ENCODE measurements around the gene DHRS7. TPM values are rescaled to one million over a fixed set of nuclear protein-coding genes. Genes with fewer than 3 reads are reported as not detected.

The DHRS7 gene
- total RNA-seq, 4 donors from 2014 or later = 151 to 245 (median 214) TPM

GRCh38 chr14:60097974-60098373 is 67.2 kb downstream of the DHRS7 start:
- intact Hi-C loops (cut with DNase I) = loop anchor here (10.0 kb wide), 1 partner anchor 147 kb away; the partner anchor contains the start of gene PPM1A
- TF ChIP-seq, protein P1, sequence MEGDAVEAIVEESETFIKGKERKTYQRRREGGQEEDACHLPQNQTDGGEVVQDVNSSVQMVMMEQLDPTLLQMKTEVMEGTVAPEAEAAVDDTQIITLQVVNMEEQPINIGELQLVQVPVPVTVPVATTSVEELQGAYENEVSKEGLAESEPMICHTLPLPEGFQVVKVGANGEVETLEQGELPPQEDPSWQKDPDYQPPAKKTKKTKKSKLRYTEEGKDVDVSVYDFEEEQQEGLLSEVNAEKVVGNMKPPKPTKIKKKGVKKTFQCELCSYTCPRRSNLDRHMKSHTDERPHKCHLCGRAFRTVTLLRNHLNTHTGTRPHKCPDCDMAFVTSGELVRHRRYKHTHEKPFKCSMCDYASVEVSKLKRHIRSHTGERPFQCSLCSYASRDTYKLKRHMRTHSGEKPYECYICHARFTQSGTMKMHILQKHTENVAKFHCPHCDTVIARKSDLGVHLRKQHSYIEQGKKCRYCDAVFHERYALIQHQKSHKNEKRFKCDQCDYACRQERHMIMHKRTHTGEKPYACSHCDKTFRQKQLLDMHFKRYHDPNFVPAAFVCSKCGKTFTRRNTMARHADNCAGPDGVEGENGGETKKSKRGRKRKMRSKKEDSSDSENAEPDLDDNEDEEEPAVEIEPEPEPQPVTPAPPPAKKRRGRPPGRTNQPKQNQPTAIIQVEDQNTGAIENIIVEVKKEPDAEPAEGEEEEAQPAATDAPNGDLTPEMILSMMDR (IDR thresholded peaks at IDR 0.05) = no peak
- no peak for TF ChIP-seq POLR2A (IDR thresholded peaks at IDR 0.05)
- 97 to 98% methylated on average over 6 of the region's 6 CpGs for WGBS, 2 donors
- H3K4me1 ChIP-seq = peaks cover 16 to 32% of the 10 kb centered on the region in 2 donors
- no peak overlapping the region for H3K4me3 ChIP-seq (replicated peaks in 1 of 3)
- DNase-seq = no peak
- no peak overlapping the region for H3K27ac ChIP-seq
- H3K9me3 ChIP-seq = no peaks in the 10 kb centered on the region
- no peaks in the 10 kb centered on the region for H3K36me3 ChIP-seq
- no peaks in the 10 kb centered on the region for H3K27me3 ChIP-seq

GRCh38 chr14:60095781-60096450 is 69.3 kb downstream of the DHRS7 start:
- DNase-seq = no peak
- intact Hi-C loops (cut with DNase I) = loop anchor here (10.0 kb wide), 1 partner anchor 149 kb away; the partner anchor contains the start of gene PPM1A
- 55 to 58% methylated on average over 3 of the region's 3 CpGs for WGBS, 2 donors
- Histone ChIP-seq H3K9me3 (no peaks in the 10 kb centered on the region), H3K4me3 (replicated peaks in 1 of 3) (no peak overlapping the region), H3K27me3 (no peaks in the 10 kb centered on the region), H3K27ac (no peak overlapping the region), H3K4me1 (peaks cover 18 to 27% of the 10 kb centered on the region in 2 donors), H3K36me3 (no peaks in the 10 kb centered on the region)
- no peak for TF ChIP-seq POLR2A (IDR thresholded peaks at IDR 0.05)
- TF ChIP-seq, protein P1 (IDR thresholded peaks at IDR 0.05) = no peak

DNA sequence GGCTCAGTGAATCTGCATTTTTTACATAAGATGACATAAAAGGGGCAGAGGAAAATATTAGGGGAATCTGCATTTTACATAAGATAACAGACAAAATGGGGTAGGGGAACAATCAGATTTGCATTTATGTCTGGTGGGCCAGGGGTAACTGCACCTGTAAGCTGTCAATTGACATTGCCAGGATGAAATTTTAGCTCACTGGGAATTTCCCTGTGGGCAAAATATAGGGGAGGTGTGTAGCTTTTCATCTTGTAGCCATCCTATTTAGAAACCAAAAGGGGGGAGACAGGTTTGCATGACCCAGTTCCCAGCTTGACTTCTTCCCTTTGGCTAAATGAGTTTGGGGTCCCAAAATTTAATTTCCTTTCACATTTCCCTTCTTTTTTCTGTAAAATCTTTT is 70.0 kb downstream of the DHRS7 start:
- TF ChIP-seq, protein P1 (IDR thresholded peaks at IDR 0.05) = no peak
- TF ChIP-seq POLR2A (IDR thresholded peaks at IDR 0.05) = no peak
- no peak for DNase-seq
- intact Hi-C loops (cut with DNase I) = loop anchor here (10.0 kb wide), 1 partner anchor 150 kb away; the partner anchor contains the start of gene PPM1A
- peaks cover 18 to 27% of the 10 kb centered on the region in 2 donors for H3K4me1 ChIP-seq
- H3K9me3 ChIP-seq = no peaks in the 10 kb centered on the region
- no peaks in the 10 kb centered on the region for H3K27me3 ChIP-seq
- H3K27ac ChIP-seq = no peak overlapping the region
- no peak overlapping the region for H3K4me3 ChIP-seq (replicated peaks in 1 of 3)
- no peaks in the 10 kb centered on the region for H3K36me3 ChIP-seq

GRCh38 chr14:60094306-60094897 is 70.8 kb downstream of the DHRS7 start:
- no peak overlapping the region for H3K27ac ChIP-seq
- H3K27me3 ChIP-seq = no peaks in the 10 kb centered on the region
- TF ChIP-seq, protein P1 (IDR thresholded peaks at IDR 0.05) = no peak
- no peak for TF ChIP-seq POLR2A (IDR thresholded peaks at IDR 0.05)
- DNase-seq = no peak
- peaks cover 18 to 27% of the 10 kb centered on the region in 2 donors for H3K4me1 ChIP-seq
- no peaks in the 10 kb centered on the region for H3K36me3 ChIP-seq
- H3K9me3 ChIP-seq = no peaks in the 10 kb centered on the region
- no peak overlapping the region for H3K4me3 ChIP-seq (replicated peaks in 1 of 3)
- intact Hi-C loops (cut with DNase I) = loop anchor here (5.0 to 10.0 kb wide), 2 partner anchors 68 to 150 kb away; partner anchors contain the start of gene PPM1A
- 67 to 73% methylated on average over 5 of the region's 5 CpGs for WGBS, 2 donors

Other genes starting within 250 kb of the DHRS7 start
- under 1 TPM in 2 of 4 donors, not detected in 2; under 0.01 to 0.11 TPM for gene LRRC9, start 245.3 kb downstream of the DHRS7 start, total RNA-seq
- 100 to 1,000 TPM in 1 of 4 donors, 10 to 100 TPM in 3; 63.5 to 139 (median 85.4) TPM for gene PCNX4, start 73.5 kb downstream of the DHRS7 start, total RNA-seq
- gene PPM1A, start 83.8 kb upstream of the DHRS7 start, total RNA-seq = 10 to 100 TPM; 41.9 to 65.8 (median 44.5) TPM